ENCODE results near the gene ELOVL3. TPM values are rescaled to one million over a fixed set of nuclear protein-coding genes. Genes with fewer than 3 reads are reported as not detected.

The ELOVL3 gene
- total and polyA plus RNA-seq, 10 of the 15 experiments (the other 5 are each of a cell fraction or from before 2014, with no cell fraction given): 0.10 to 0.18 (median 0.11) TPM; not detected in 7

DNA sequence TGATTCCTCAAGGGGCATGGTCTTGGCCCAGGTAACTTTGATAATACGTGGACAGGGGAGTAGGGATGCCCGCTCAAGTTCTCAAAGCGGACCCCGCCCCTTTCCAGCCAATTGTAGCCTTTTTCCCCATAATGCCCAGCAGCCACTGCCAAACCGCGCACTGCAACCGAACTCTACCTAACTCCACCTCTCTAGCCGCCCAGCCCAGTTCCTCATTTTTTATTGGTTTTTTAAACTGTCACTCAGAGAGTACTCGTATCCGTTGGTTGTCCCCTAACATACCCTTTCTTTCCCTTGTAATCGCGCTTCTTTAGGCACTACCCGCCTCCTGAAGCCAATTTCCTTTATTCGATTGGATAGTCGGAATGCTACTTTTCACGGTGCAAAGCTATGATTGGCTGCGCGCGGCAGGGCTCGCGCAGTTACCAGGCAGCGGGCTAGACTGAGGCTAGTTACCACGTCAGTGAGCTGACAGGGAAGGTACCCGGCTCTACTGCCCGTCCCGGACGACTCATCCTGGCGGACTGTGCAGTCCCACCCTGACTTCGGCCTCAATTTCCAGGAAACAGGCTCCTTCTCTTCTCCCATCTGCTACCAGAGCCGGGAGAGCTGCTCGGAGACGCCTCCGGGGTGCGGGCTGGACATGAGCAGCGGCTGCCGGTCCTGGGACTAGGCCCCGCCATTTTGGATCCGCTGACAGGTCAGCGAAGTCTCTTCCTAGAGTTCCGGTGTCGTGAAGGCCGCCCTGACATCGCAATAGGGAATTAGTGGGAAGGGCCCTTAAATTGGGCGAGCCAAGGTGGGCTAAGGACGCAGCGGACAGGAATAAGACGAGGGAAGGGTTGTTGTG is 19.2 kb downstream of the ELOVL3 start, which contains the start of gene GBF1 (continued):
- TF ChIP-seq NFXL1 (IDR thresholded peaks at IDR 0.05; ENCODE audit: borderline replicate concordance): no peak
- peak; percentile 83 for TF ChIP-seq FOS (IDR thresholded peaks at IDR 0.05; ENCODE audit: borderline replicate concordance, extremely low read depth, insufficient read length)
- TF ChIP-seq, protein P1, sequence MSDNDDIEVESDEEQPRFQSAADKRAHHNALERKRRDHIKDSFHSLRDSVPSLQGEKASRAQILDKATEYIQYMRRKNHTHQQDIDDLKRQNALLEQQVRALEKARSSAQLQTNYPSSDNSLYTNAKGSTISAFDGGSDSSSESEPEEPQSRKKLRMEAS (IDR thresholded peaks at IDR 0.05; ENCODE audit: low read depth, low read length): peak; percentile 72
- 0 out of 4 replicates have a peak, but pooled peaks of 1 of the 2 experiments have one; percentile 13 for TF ChIP-seq EP300 (IDR thresholded peaks at IDR 0.05; ENCODE audit: borderline replicate concordance in 1 of 2, control insufficient read depth in 1 of 2, low read depth in 2 of 2, low read length in 2 of 2)
- TF ChIP-seq NFYA (IDR thresholded peaks at IDR 0.05; ENCODE audit: borderline replicate concordance, low read depth, low read length): peak; percentile 41
- peak; percentile 34; the same call in 1 of the 2 replicates for TF ChIP-seq NRF1 (conservative IDR thresholded peaks at IDR 0.05; ENCODE audit: low read depth, low read length)
- TF ChIP-seq, protein P2, sequence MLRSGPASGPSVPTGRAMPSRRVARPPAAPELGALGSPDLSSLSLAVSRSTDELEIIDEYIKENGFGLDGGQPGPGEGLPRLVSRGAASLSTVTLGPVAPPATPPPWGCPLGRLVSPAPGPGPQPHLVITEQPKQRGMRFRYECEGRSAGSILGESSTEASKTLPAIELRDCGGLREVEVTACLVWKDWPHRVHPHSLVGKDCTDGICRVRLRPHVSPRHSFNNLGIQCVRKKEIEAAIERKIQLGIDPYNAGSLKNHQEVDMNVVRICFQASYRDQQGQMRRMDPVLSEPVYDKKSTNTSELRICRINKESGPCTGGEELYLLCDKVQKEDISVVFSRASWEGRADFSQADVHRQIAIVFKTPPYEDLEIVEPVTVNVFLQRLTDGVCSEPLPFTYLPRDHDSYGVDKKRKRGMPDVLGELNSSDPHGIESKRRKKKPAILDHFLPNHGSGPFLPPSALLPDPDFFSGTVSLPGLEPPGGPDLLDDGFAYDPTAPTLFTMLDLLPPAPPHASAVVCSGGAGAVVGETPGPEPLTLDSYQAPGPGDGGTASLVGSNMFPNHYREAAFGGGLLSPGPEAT (IDR thresholded peaks at IDR 0.05; ENCODE audit: low read depth): peak; percentile 79
- TF ChIP-seq IRF5 (IDR thresholded peaks at IDR 0.05; ENCODE audit: borderline replicate concordance): no peak
- TF ChIP-seq USF2 (IDR thresholded peaks at IDR 0.05; ENCODE audit: borderline replicate concordance, low read depth, low read length): no peak
- 0 out of 2 replicates have a peak, but pooled peaks have one; percentile 51 for TF ChIP-seq MEF2A (IDR thresholded peaks at IDR 0.05; ENCODE audit: insufficient read depth, low read depth, low read length)
- TF ChIP-seq RFX5 (IDR thresholded peaks at IDR 0.05; ENCODE audit: low read depth, low read length): peak; percentile 92
- peak; percentile 93 for TF ChIP-seq IRF3 (IDR thresholded peaks at IDR 0.05)
- TF ChIP-seq ETV6 (conservative IDR thresholded peaks at IDR 0.05 in 1 of 2, IDR thresholded peaks at IDR 0.05 in 1 of 2; ENCODE audit: borderline replicate concordance in 1 of 2, low read depth in 1 of 2): no peak
- TF ChIP-seq CHD4 (IDR thresholded peaks at IDR 0.05): no peak
- TF ChIP-seq SKIL (IDR thresholded peaks at IDR 0.05; ENCODE audit: low read depth, poor library complexity, severe bottlenecking): peak; percentile 85
- 0 out of 2 replicates have a peak, but pooled peaks have one; percentile 43 for TF ChIP-seq RCOR1 (conservative IDR thresholded peaks at IDR 0.05; ENCODE audit: low read depth, low read length)
- no peak for TF ChIP-seq HDAC2 (IDR thresholded peaks at IDR 0.05)
- peak; percentile 37 for TF ChIP-seq RELA (IDR thresholded peaks at IDR 0.05; ENCODE audit: borderline replicate concordance, partially characterized antibody)
